NOMO-1 treated with dmso at 0.1 percent for 144 hours (cell line): ENCODE data around the gene PPFIBP2.

ENCODE experiments used
- DNase-seq: peaks from one replicate; lab custom pipeline; 2025; ENCODE audit not compliant: unreplicated experiment; lab: John Stamatoyannopoulos, UW

PPFIBP2 gene

GRCh38 chr11:7683571-7683970 lies 169.8 kb downstream of the PPFIBP2 start:
- no peak for DNase-seq

- no peak for DNase-seq
These were observed 173.0 kb downstream of the PPFIBP2 start for GRCh38 chr11:7686761-7687160.

GRCh38 chr11:7687386-7687785 lies 173.6 kb downstream of the PPFIBP2 start:
- DNase-seq, result no peak

GRCh38 chr11:7688238-7688826 lies 174.5 kb downstream of the PPFIBP2 start:
- DNase-seq, result peak; percentile 2

- DNase-seq, result no peak
These were observed 175.4 kb downstream of the PPFIBP2 start for GRCh38 chr11:7689239-7689638.

GRCh38 chr11:7690648-7691047 lies 176.8 kb downstream of the PPFIBP2 start:
- no peak for DNase-seq

GRCh38 chr11:7691759-7692350 lies 178.1 kb downstream of the PPFIBP2 start:
- DNase-seq, result no peak

GRCh38 chr11:7692426-7692825 lies 178.6 kb downstream of the PPFIBP2 start:
- DNase-seq, result no peak

GRCh38 chr11:7694235-7694634 lies 180.4 kb downstream of the PPFIBP2 start:
- no peak for DNase-seq

- no peak for DNase-seq
These were observed 182.6 kb downstream of the PPFIBP2 start for GRCh38 chr11:7696424-7696823.
